Liver (tissue), 3 donors: Measurements from ENCODE around the gene CCR4.

Experiments
- FOXA2 ChIP-seq: IDR thresholded peaks from 2 replicates; pipeline ENCODE4 v1.6.1; 2016; ENCODE audit warnings: antibody characterized with exemption
- GABPA ChIP-seq, 2 donors: IDR thresholded peaks in 1 of 2; conservative IDR thresholded peaks in 1 of 2; 2 replicates each; pipeline ENCODE4 v1.6.1; 2016; ENCODE audit warnings: antibody characterized with exemption in 2 of 2, mild to moderate bottlenecking in 1 of 2, moderate library complexity in 1 of 2
- JUND ChIP-seq, 2 donors: IDR thresholded peaks; 2 replicates each; pipeline ENCODE4 v1.6.1; 2016; ENCODE audit warnings: antibody characterized with exemption in 2 of 2
- REST ChIP-seq: IDR thresholded peaks from 2 replicates; pipeline ENCODE4 v1.6.1; 2016; ENCODE audit warnings: antibody characterized with exemption, mild to moderate bottlenecking
- SP1 ChIP-seq: IDR thresholded peaks from 2 replicates; pipeline ENCODE4 v1.6.1; 2018; ENCODE audit warnings: antibody characterized with exemption, mild to moderate bottlenecking
- TAF1 ChIP-seq: conservative IDR thresholded peaks from 2 replicates; pipeline ENCODE4 v1.6.1; 2016; ENCODE audit warnings: antibody characterized with exemption, mild to moderate bottlenecking
- YY1 ChIP-seq: IDR thresholded peaks from 2 replicates; pipeline ENCODE4 v1.6.1; 2016; ENCODE audit warnings: antibody characterized with exemption, mild to moderate bottlenecking
- TF ChIP-seq, protein P1 (sequence below): fragments of 150-350 bp; IDR thresholded peaks from 2 replicates; pipeline ENCODE4 v1.5.1; 2017; ENCODE audit warnings: improper control_type of control experiment, low read depth, low read length; ENCODE audit not compliant: missing input control
- TF ChIP-seq, protein P2 (sequence below): IDR thresholded peaks from 2 replicates; pipeline ENCODE4 v1.6.1; 2016; ENCODE audit warnings: antibody characterized with exemption
- donor health status: healthy.
- donor health status: healthy.

GRCh38 chr3:32919920-32920319 is 31.5 kb upstream of the CCR4 start:
- no peak for TF ChIP-seq FOXA2
- TF ChIP-seq, protein P1, sequence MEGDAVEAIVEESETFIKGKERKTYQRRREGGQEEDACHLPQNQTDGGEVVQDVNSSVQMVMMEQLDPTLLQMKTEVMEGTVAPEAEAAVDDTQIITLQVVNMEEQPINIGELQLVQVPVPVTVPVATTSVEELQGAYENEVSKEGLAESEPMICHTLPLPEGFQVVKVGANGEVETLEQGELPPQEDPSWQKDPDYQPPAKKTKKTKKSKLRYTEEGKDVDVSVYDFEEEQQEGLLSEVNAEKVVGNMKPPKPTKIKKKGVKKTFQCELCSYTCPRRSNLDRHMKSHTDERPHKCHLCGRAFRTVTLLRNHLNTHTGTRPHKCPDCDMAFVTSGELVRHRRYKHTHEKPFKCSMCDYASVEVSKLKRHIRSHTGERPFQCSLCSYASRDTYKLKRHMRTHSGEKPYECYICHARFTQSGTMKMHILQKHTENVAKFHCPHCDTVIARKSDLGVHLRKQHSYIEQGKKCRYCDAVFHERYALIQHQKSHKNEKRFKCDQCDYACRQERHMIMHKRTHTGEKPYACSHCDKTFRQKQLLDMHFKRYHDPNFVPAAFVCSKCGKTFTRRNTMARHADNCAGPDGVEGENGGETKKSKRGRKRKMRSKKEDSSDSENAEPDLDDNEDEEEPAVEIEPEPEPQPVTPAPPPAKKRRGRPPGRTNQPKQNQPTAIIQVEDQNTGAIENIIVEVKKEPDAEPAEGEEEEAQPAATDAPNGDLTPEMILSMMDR, result no peak
- TF ChIP-seq GABPA (IDR thresholded peaks at IDR 0.05 in 1 of 2, conservative IDR thresholded peaks at IDR 0.05 in 1 of 2), result no peak
- no peak for TF ChIP-seq SP1
- TF ChIP-seq, protein P2, sequence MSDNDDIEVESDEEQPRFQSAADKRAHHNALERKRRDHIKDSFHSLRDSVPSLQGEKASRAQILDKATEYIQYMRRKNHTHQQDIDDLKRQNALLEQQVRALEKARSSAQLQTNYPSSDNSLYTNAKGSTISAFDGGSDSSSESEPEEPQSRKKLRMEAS, result no peak
- no peak for TF ChIP-seq REST
- TF ChIP-seq JUND (IDR thresholded peaks at IDR 0.05), result no peak
- TF ChIP-seq TAF1, result no peak
- TF ChIP-seq YY1, result no peak
